ENCODE data around the gene ANKRD39.

The ANKRD39 gene

GRCh38 chr2:96888072-96889011 lies 30.5 kb upstream of the ANKRD39 start:
- H3K4me3 ChIP-seq (ENCODE audit: low read length in 2 of 2) = peak overlapping the region in 1 of 2 donors; percentile 44
- H3K36me3 ChIP-seq (ENCODE audit: control insufficient read depth in 2 of 2, insufficient read depth in 2 of 2, low read length in 2 of 2) = no peaks in the 10 kb centered on the region
- no peaks in the 10 kb centered on the region for H3K9me3 ChIP-seq (ENCODE audit: control insufficient read depth in 2 of 2, low read length in 2 of 2)
- H3K9ac ChIP-seq (ENCODE audit: low read depth in 1 of 2, low read length in 2 of 2) = peak overlapping the region; percentile 9 to 56
- peak overlapping the region; percentile 46 to 66 for H3K27ac ChIP-seq (ENCODE audit: low read depth in 2 of 2, low read length in 2 of 2)
- H3K4me1 ChIP-seq (ENCODE audit: control insufficient read depth in 2 of 2, insufficient read depth in 2 of 2, low read length in 2 of 2) = peaks cover 26 to 28% of the 10 kb centered on the region in 2 donors
- no peaks in the 10 kb centered on the region for H3K27me3 ChIP-seq (ENCODE audit: control insufficient read depth in 2 of 2, insufficient read depth in 2 of 2, low read length in 2 of 2)

GRCh38 chr2:96887493-96888012 lies 29.7 kb upstream of the ANKRD39 start:
- no peaks in the 10 kb centered on the region for H3K27me3 ChIP-seq (ENCODE audit: control insufficient read depth in 2 of 2, insufficient read depth in 2 of 2, low read length in 2 of 2)
- peaks cover 26 to 28% of the 10 kb centered on the region in 2 donors for H3K4me1 ChIP-seq (ENCODE audit: control insufficient read depth in 2 of 2, insufficient read depth in 2 of 2, low read length in 2 of 2)
- peak overlapping the region; percentile 46 to 66 for H3K27ac ChIP-seq (ENCODE audit: low read depth in 2 of 2, low read length in 2 of 2)
- no peaks in the 10 kb centered on the region for H3K36me3 ChIP-seq (ENCODE audit: control insufficient read depth in 2 of 2, insufficient read depth in 2 of 2, low read length in 2 of 2)
- no peak overlapping the region for H3K9ac ChIP-seq (ENCODE audit: low read depth in 1 of 2, low read length in 2 of 2)
- H3K4me3 ChIP-seq (ENCODE audit: low read length in 2 of 2) = no peak overlapping the region
- H3K9me3 ChIP-seq (ENCODE audit: control insufficient read depth in 2 of 2, low read length in 2 of 2) = no peaks in the 10 kb centered on the region

- Histone ChIP-seq H3K36me3 (ENCODE audit: control insufficient read depth in 2 of 2, insufficient read depth in 2 of 2, low read length in 2 of 2) (no peaks in the 10 kb centered on the region), H3K4me3 (ENCODE audit: low read length in 2 of 2) (no peak overlapping the region), H3K4me1 (ENCODE audit: control insufficient read depth in 2 of 2, insufficient read depth in 2 of 2, low read length in 2 of 2) (peaks cover 18 to 22% of the 10 kb centered on the region in 2 donors), H3K9ac (ENCODE audit: low read depth in 1 of 2, low read length in 2 of 2) (no peak overlapping the region), H3K27ac (ENCODE audit: low read depth in 2 of 2, low read length in 2 of 2) (peak overlapping the region in 1 of 2 donors; percentile 35), H3K9me3 (ENCODE audit: control insufficient read depth in 2 of 2, low read length in 2 of 2) (no peaks in the 10 kb centered on the region), H3K27me3 (ENCODE audit: control insufficient read depth in 2 of 2, insufficient read depth in 2 of 2, low read length in 2 of 2) (no peaks in the 10 kb centered on the region)
Observed at GRCh38 chr2:96885432-96886347, 27.9 kb upstream of the ANKRD39 start.

- no peak overlapping the region for H3K4me3 ChIP-seq (ENCODE audit: low read length in 2 of 2)
- H3K9me3 ChIP-seq (ENCODE audit: control insufficient read depth in 2 of 2, low read length in 2 of 2) = no peaks in the 10 kb centered on the region
- peaks cover 18 to 22% of the 10 kb centered on the region in 2 donors for H3K4me1 ChIP-seq (ENCODE audit: control insufficient read depth in 2 of 2, insufficient read depth in 2 of 2, low read length in 2 of 2)
- no peaks in the 10 kb centered on the region for H3K27me3 ChIP-seq (ENCODE audit: control insufficient read depth in 2 of 2, insufficient read depth in 2 of 2, low read length in 2 of 2)
- peak overlapping the region in 1 of 2 donors; percentile 35 for H3K27ac ChIP-seq (ENCODE audit: low read depth in 2 of 2, low read length in 2 of 2)
- no peaks in the 10 kb centered on the region for H3K36me3 ChIP-seq (ENCODE audit: control insufficient read depth in 2 of 2, insufficient read depth in 2 of 2, low read length in 2 of 2)
- no peak overlapping the region for H3K9ac ChIP-seq (ENCODE audit: low read depth in 1 of 2, low read length in 2 of 2)
Observed at GRCh38 chr2:96884299-96885094, 26.7 kb upstream of the ANKRD39 start.

- H3K27ac ChIP-seq (ENCODE audit: low read depth in 2 of 2, low read length in 2 of 2) = no peak overlapping the region
- peaks cover 11 to 13% of the 10 kb centered on the region in 2 donors for H3K4me1 ChIP-seq (ENCODE audit: control insufficient read depth in 2 of 2, insufficient read depth in 2 of 2, low read length in 2 of 2)
- no peak overlapping the region for H3K9ac ChIP-seq (ENCODE audit: low read depth in 1 of 2, low read length in 2 of 2)
Observed at GRCh38 chr2:96883306-96883705, 25.5 kb upstream of the ANKRD39 start.

GRCh38 chr2:96882906-96883305 lies 25.1 kb upstream of the ANKRD39 start:
- Histone ChIP-seq H3K36me3 (ENCODE audit: control insufficient read depth in 2 of 2, insufficient read depth in 2 of 2, low read length in 2 of 2) (no peaks in the 10 kb centered on the region), H3K4me3 (ENCODE audit: low read length in 2 of 2) (no peak overlapping the region), H3K27me3 (ENCODE audit: control insufficient read depth in 2 of 2, insufficient read depth in 2 of 2, low read length in 2 of 2) (no peaks in the 10 kb centered on the region), H3K9ac (ENCODE audit: low read depth in 1 of 2, low read length in 2 of 2) (no peak overlapping the region), H3K4me1 (ENCODE audit: control insufficient read depth in 2 of 2, insufficient read depth in 2 of 2, low read length in 2 of 2) (peaks cover 7 to 9% of the 10 kb centered on the region in 2 donors), H3K27ac (ENCODE audit: low read depth in 2 of 2, low read length in 2 of 2) (no peak overlapping the region), H3K9me3 (ENCODE audit: control insufficient read depth in 2 of 2, low read length in 2 of 2) (no peaks in the 10 kb centered on the region)

More at GRCh38 chr2:96883306-96883705, 25.5 kb upstream of the ANKRD39 start:
- H3K27me3 ChIP-seq (ENCODE audit: control insufficient read depth in 2 of 2, insufficient read depth in 2 of 2, low read length in 2 of 2) = no peaks in the 10 kb centered on the region
- no peaks in the 10 kb centered on the region for H3K9me3 ChIP-seq (ENCODE audit: control insufficient read depth in 2 of 2, low read length in 2 of 2)
- H3K36me3 ChIP-seq (ENCODE audit: control insufficient read depth in 2 of 2, insufficient read depth in 2 of 2, low read length in 2 of 2) = no peaks in the 10 kb centered on the region
- no peak overlapping the region for H3K4me3 ChIP-seq (ENCODE audit: low read length in 2 of 2)

- Histone ChIP-seq H3K9me3 (ENCODE audit: control insufficient read depth in 2 of 2, low read length in 2 of 2) (no peaks in the 10 kb centered on the region), H3K9ac (ENCODE audit: low read depth in 1 of 2, low read length in 2 of 2) (no peak overlapping the region), H3K36me3 (ENCODE audit: control insufficient read depth in 2 of 2, insufficient read depth in 2 of 2, low read length in 2 of 2) (no peaks in the 10 kb centered on the region), H3K4me3 (ENCODE audit: low read length in 2 of 2) (no peak overlapping the region), H3K27me3 (ENCODE audit: control insufficient read depth in 2 of 2, insufficient read depth in 2 of 2, low read length in 2 of 2) (no peaks in the 10 kb centered on the region), H3K4me1 (ENCODE audit: control insufficient read depth in 2 of 2, insufficient read depth in 2 of 2, low read length in 2 of 2) (peaks cover under 1 to 3% of the 10 kb centered on the region in 2 donors), H3K27ac (ENCODE audit: low read depth in 2 of 2, low read length in 2 of 2) (no peak overlapping the region)
Observed at GRCh38 chr2:96882230-96882629, 24.4 kb upstream of the ANKRD39 start.

- Histone ChIP-seq H3K4me1 (ENCODE audit: control insufficient read depth in 2 of 2, insufficient read depth in 2 of 2, low read length in 2 of 2) (no peaks in the 10 kb centered on the region), H3K27me3 (ENCODE audit: control insufficient read depth in 2 of 2, insufficient read depth in 2 of 2, low read length in 2 of 2) (no peaks in the 10 kb centered on the region), H3K9me3 (ENCODE audit: control insufficient read depth in 2 of 2, low read length in 2 of 2) (no peaks in the 10 kb centered on the region), H3K36me3 (ENCODE audit: control insufficient read depth in 2 of 2, insufficient read depth in 2 of 2, low read length in 2 of 2) (no peaks in the 10 kb centered on the region), H3K4me3 (ENCODE audit: low read length in 2 of 2) (no peak overlapping the region), H3K27ac (ENCODE audit: low read depth in 2 of 2, low read length in 2 of 2) (no peak overlapping the region), H3K9ac (ENCODE audit: low read depth in 1 of 2, low read length in 2 of 2) (no peak overlapping the region)
Observed at GRCh38 chr2:96881349-96882195, 23.8 kb upstream of the ANKRD39 start.

GRCh38 chr2:96880891-96881273 lies 23.1 kb upstream of the ANKRD39 start:
- Histone ChIP-seq H3K9me3 (ENCODE audit: control insufficient read depth in 2 of 2, low read length in 2 of 2) (no peaks in the 10 kb centered on the region), H3K36me3 (ENCODE audit: control insufficient read depth in 2 of 2, insufficient read depth in 2 of 2, low read length in 2 of 2) (no peaks in the 10 kb centered on the region), H3K9ac (ENCODE audit: low read depth in 1 of 2, low read length in 2 of 2) (no peak overlapping the region), H3K4me3 (ENCODE audit: low read length in 2 of 2) (no peak overlapping the region), H3K27ac (ENCODE audit: low read depth in 2 of 2, low read length in 2 of 2) (no peak overlapping the region), H3K27me3 (ENCODE audit: control insufficient read depth in 2 of 2, insufficient read depth in 2 of 2, low read length in 2 of 2) (no peaks in the 10 kb centered on the region), H3K4me1 (ENCODE audit: control insufficient read depth in 2 of 2, insufficient read depth in 2 of 2, low read length in 2 of 2) (no peaks in the 10 kb centered on the region)
